Neural progenitor cell (in vitro differentiated cells): Measurements from ENCODE around the gene SPON1. TPM values are rescaled to one million over a fixed set of nuclear protein-coding genes. Genes with fewer than 3 reads are reported as not detected.

Source experiments
- DNase-seq: peaks from one replicate; pipeline ENCODE4 v3.0.0-alpha.2; 2016; ENCODE audit warnings: low spot score
- H2AFZ ChIP-seq: fragments of 200-600 bp; sonication (generic); replicated peaks from 2 replicates; pipeline ENCODE4 v1.6.1; 2016; ENCODE audit warnings: antibody characterized with exemption
- H3F3A ChIP-seq: fragments of 200-600 bp; sonication (generic); 2 replicates; pipeline ENCODE4 v1.6.1; 2016; ENCODE audit warnings: antibody characterized with exemption, low read depth
- H3K27ac ChIP-seq: fragments of 200-600 bp; sonication (generic); 2 replicates; pipeline ENCODE4 v1.5.1; 2016; ENCODE audit warnings: mild to moderate bottlenecking
- H3K27me3 ChIP-seq: fragments of 200-600 bp; sonication (generic); 2 replicates; pipeline ENCODE4 v1.6.1; 2016; ENCODE audit warnings: mild to moderate bottlenecking, moderate library complexity
- H3K36me3 ChIP-seq: fragments of 200-600 bp; sonication (generic); 2 replicates; pipeline ENCODE4 v1.5.1; 2016
- H3K4me1 ChIP-seq: fragments of 200-600 bp; sonication (generic); 2 replicates; pipeline ENCODE4 v1.6.1; 2016; ENCODE audit warnings: mixed run types
- H3K4me2 ChIP-seq: fragments of 200-600 bp; sonication (generic); 2 replicates; pipeline ENCODE4 v1.6.1; 2016
- H3K4me3 ChIP-seq: fragments of 200-600 bp; sonication (generic); 2 replicates; pipeline ENCODE4 v1.5.1; 2016
- H3K79me2 ChIP-seq: fragments of 200-600 bp; sonication (generic); 2 replicates; pipeline ENCODE4 v1.6.1; 2016; ENCODE audit warnings: low read depth
- H3K9ac ChIP-seq: fragments of 200-600 bp; sonication (generic); 2 replicates; pipeline ENCODE4 v1.6.1; 2016
- H3K9me3 ChIP-seq: fragments of 200-600 bp; sonication (generic); 2 replicates; pipeline ENCODE4 v1.5.1; 2016; ENCODE audit warnings: low read depth
- H4K20me1 ChIP-seq: fragments of 200-600 bp; sonication (generic); 2 replicates; pipeline ENCODE4 v1.6.1; 2016; ENCODE audit warnings: low read depth
- H3K27ac Mint-ChIP-seq: 3 replicates; pipeline ENCODE4 v1.8.0; 2021; ENCODE audit warnings: mixed read lengths
- H3K27me3 Mint-ChIP-seq: 2 replicates; pipeline ENCODE4 v1.8.0; 2022; ENCODE audit warnings: low read depth, mild to moderate bottlenecking, inconsistent platforms, moderate library complexity, mixed read lengths; ENCODE audit not compliant: insufficient read depth
- H3K36me3 Mint-ChIP-seq: 3 replicates; pipeline ENCODE4 v1.8.0; 2021; ENCODE audit warnings: mixed read lengths
- H3K4me1 Mint-ChIP-seq: 3 replicates; pipeline ENCODE4 v1.8.0; 2021; ENCODE audit warnings: mixed read lengths
- H3K4me3 Mint-ChIP-seq: 3 replicates; pipeline ENCODE4 v1.8.0; 2021; ENCODE audit warnings: mild to moderate bottlenecking, moderate library complexity, mixed read lengths
- H3K9me3 Mint-ChIP-seq: 3 replicates; pipeline ENCODE4 v1.8.0; 2020; ENCODE audit warnings: mixed read lengths
- CTCF ChIP-seq: fragments of 200-600 bp; sonication (generic); IDR thresholded peaks from 2 replicates; pipeline ENCODE4 v1.5.1; 2017; ENCODE audit warnings: antibody characterized with exemption, mild to moderate bottlenecking
- EZH2 ChIP-seq: fragments of 200-600 bp; sonication (generic); IDR thresholded peaks from 2 replicates; pipeline ENCODE4 v1.6.1; 2017; ENCODE audit warnings: antibody characterized with exemption, mild to moderate bottlenecking, moderate library complexity
- EZH2phosphoT487 ChIP-seq: fragments of 200-600 bp; sonication (generic); IDR thresholded peaks from 2 replicates; pipeline ENCODE4 v1.6.1; 2017; ENCODE audit warnings: antibody characterized with exemption
- total RNA-seq: library from RNA; depleted of rRNA; stranded (reverse); fragments of >200 nt; gene quantifications from 2 replicates; pipeline ENCODE4 v1.2.3, GENCODE V29; 2015; ENCODE audit warnings: low replicate concordance

Gene SPON1
- total RNA-seq, 1 donor from 2014 or later: 35.4 TPM

GRCh38 chr11:13939961-13940906 lies 22.3 kb upstream of the SPON1 start:
- Mint-ChIP-seq H3K9me3 (peaks cover 9% of the 10 kb centered on the region), H3K27ac (no peak overlapping the region), H3K36me3 (no peaks in the 10 kb centered on the region), H3K4me3 (no peak overlapping the region), H3K4me1 (peaks cover 10% of the 10 kb centered on the region), H3K27me3 (no peaks in the 10 kb centered on the region)
- H3K27ac ChIP-seq: no peak overlapping the region
- H3K9ac ChIP-seq: no peak overlapping the region
- peaks cover 6% of the 10 kb centered on the region for H3F3A ChIP-seq
- no peaks in the 10 kb centered on the region for H3K27me3 ChIP-seq
- H3K4me1 ChIP-seq: peaks cover 9% of the 10 kb centered on the region
- no peak overlapping the region for H3K4me2 ChIP-seq
- H3K9me3 ChIP-seq: no peaks in the 10 kb centered on the region
- no peaks in the 10 kb centered on the region for H3K36me3 ChIP-seq
- H2AFZ ChIP-seq: no peak overlapping the region
- no peaks in the 10 kb centered on the region for H4K20me1 ChIP-seq
- H3K4me3 ChIP-seq: no peak overlapping the region
- DNase-seq: no peak
- H3K79me2 ChIP-seq: no peaks in the 10 kb centered on the region
- no peak for TF ChIP-seq EZH2phosphoT487
- TF ChIP-seq CTCF: no peak
- no peak for TF ChIP-seq EZH2

GRCh38 chr11:13940907-13941256 lies 21.6 kb upstream of the SPON1 start:
- H4K20me1 ChIP-seq: no peaks in the 10 kb centered on the region
- no peak overlapping the region for H3K9ac ChIP-seq
- no peaks in the 10 kb centered on the region for H3K27me3 ChIP-seq
- Mint-ChIP-seq H3K36me3 (no peaks in the 10 kb centered on the region), H3K27ac (no peak overlapping the region), H3K9me3 (peaks cover 9% of the 10 kb centered on the region), H3K4me1 (peaks cover 13% of the 10 kb centered on the region), H3K4me3 (no peak overlapping the region), H3K27me3 (no peaks in the 10 kb centered on the region)
- H3K4me3 ChIP-seq: no peak overlapping the region
- H3K27ac ChIP-seq: no peak overlapping the region
- DNase-seq: no peak
- H3K79me2 ChIP-seq: no peaks in the 10 kb centered on the region
- H3K9me3 ChIP-seq: no peaks in the 10 kb centered on the region
- H3K4me1 ChIP-seq: peaks cover 10% of the 10 kb centered on the region
- H3K36me3 ChIP-seq: no peaks in the 10 kb centered on the region
- no peak overlapping the region for H3K4me2 ChIP-seq
- TF ChIP-seq CTCF (no peak), EZH2phosphoT487 (no peak), EZH2 (no peak)
- H2AFZ ChIP-seq: no peak overlapping the region
- H3F3A ChIP-seq: peaks cover 6% of the 10 kb centered on the region

- H3F3A ChIP-seq: peaks cover 6% of the 10 kb centered on the region
- no peak for TF ChIP-seq EZH2phosphoT487
- TF ChIP-seq EZH2: no peak
- TF ChIP-seq CTCF: no peak
- no peaks in the 10 kb centered on the region for H4K20me1 ChIP-seq
- no peak for DNase-seq
- H3K9ac ChIP-seq: no peak overlapping the region
- no peak overlapping the region for H3K4me3 ChIP-seq
- H3K36me3 ChIP-seq: no peaks in the 10 kb centered on the region
- Mint-ChIP-seq H3K4me3 (no peak overlapping the region), H3K36me3 (no peaks in the 10 kb centered on the region), H3K9me3 (peaks cover 5% of the 10 kb centered on the region), H3K27me3 (no peaks in the 10 kb centered on the region), H3K27ac (no peak overlapping the region), H3K4me1 (peaks cover 13% of the 10 kb centered on the region)
- no peaks in the 10 kb centered on the region for H3K79me2 ChIP-seq
- H3K27me3 ChIP-seq: no peaks in the 10 kb centered on the region
- no peak overlapping the region for H2AFZ ChIP-seq
- no peaks in the 10 kb centered on the region for H3K9me3 ChIP-seq
- H3K27ac ChIP-seq: no peak overlapping the region
- no peak overlapping the region for H3K4me2 ChIP-seq
- H3K4me1 ChIP-seq: peaks cover 10% of the 10 kb centered on the region
These were observed 20.7 kb upstream of the SPON1 start for GRCh38 chr11:13941775-13942174.
